T-helper 2 cell (primary cell): ENCODE results near the gene PPME1.

Source experiments
- DNase-seq, 5 experiments: peaks; one replicate each; pipeline versions ENCODE4 v3.0.0 to v3.0.0-alpha.2; 2012 to 2022

The PPME1 gene

GRCh38 chr11:74162681-74163467 lies 8.2 kb upstream of the PPME1 start:
- DNase-seq: peak in 1 of 5 experiments; percentile 22

GRCh38 chr11:74168838-74169237 lies 2.3 kb upstream of the PPME1 start:
- no peak for DNase-seq

- peak in 1 of 5 experiments; percentile 30 for DNase-seq
Measured at GRCh38 chr11:74169738-74170458, 1.2 kb upstream of the PPME1 start.

- no peak for DNase-seq
Measured at GRCh38 chr11:74171630-74171968, 510 bp downstream of the PPME1 start.

GRCh38 chr11:74171997-74172396 lies 908 bp downstream of the PPME1 start:
- no peak for DNase-seq

GRCh38 chr11:74175920-74176319 lies 4.8 kb downstream of the PPME1 start:
- DNase-seq: no peak

- no peak for DNase-seq
Measured at GRCh38 chr11:74179234-74180052, 8.4 kb downstream of the PPME1 start.

- no peak for DNase-seq
Measured at GRCh38 chr11:74182635-74183034, 11.5 kb downstream of the PPME1 start.

- no peak for DNase-seq
Measured at GRCh38 chr11:74185285-74185684, 14.2 kb downstream of the PPME1 start.

- DNase-seq: no peak
Measured at GRCh38 chr11:74185695-74186094, 14.6 kb downstream of the PPME1 start.

- DNase-seq: no peak
Measured at GRCh38 chr11:74195828-74196227, 24.7 kb downstream of the PPME1 start.

- no peak for DNase-seq
Measured at GRCh38 chr11:74196781-74197486, 25.8 kb downstream of the PPME1 start.

- no peak for DNase-seq
Measured at GRCh38 chr11:74203966-74204365, 32.9 kb downstream of the PPME1 start.

GRCh38 chr11:74204701-74205100 lies 33.6 kb downstream of the PPME1 start:
- peak in 1 of 5 experiments; percentile 29 for DNase-seq

- DNase-seq: no peak
Measured at GRCh38 chr11:74205181-74205580, 34.1 kb downstream of the PPME1 start.

- no peak for DNase-seq
Measured at GRCh38 chr11:74206746-74207145, 35.7 kb downstream of the PPME1 start.

- DNase-seq: no peak
Measured at GRCh38 chr11:74208507-74208906, 37.4 kb downstream of the PPME1 start.

- no peak for DNase-seq
Measured at GRCh38 chr11:74212533-74212932, 41.4 kb downstream of the PPME1 start.

- DNase-seq: no peak
Measured at GRCh38 chr11:74220376-74220775, 49.3 kb downstream of the PPME1 start.

GRCh38 chr11:74221816-74222215 lies 50.7 kb downstream of the PPME1 start:
- no peak for DNase-seq

- DNase-seq: no peak
Measured at GRCh38 chr11:74225565-74225964, 54.5 kb downstream of the PPME1 start.

GRCh38 chr11:74226907-74227306 lies 55.8 kb downstream of the PPME1 start:
- DNase-seq: no peak
